Vagina (tissue), 2 donors: ENCODE measurements around the gene F3.

Source experiments
- CTCF ChIP-seq, 3 experiments: fragments of 450-650 bp in 2 of 3; fragments of 200-600 bp in 1 of 3; sonication (generic) in 1 of 3; IDR thresholded peaks; one replicate each; pipeline ENCODE4 v1.5.1; 2017 to 2019; ENCODE audit warnings: antibody characterized with exemption in 3 of 3, mild to moderate bottlenecking in 2 of 3, moderate library complexity in 2 of 3
- POLR2AphosphoS5 ChIP-seq, 2 donors: sonication (generic); formaldehyde crosslinking; IDR thresholded peaks; one replicate each; pipeline ENCODE4 v1.9.0; 2017; ENCODE audit warnings: antibody characterized with exemption in 2 of 2, mild to moderate bottlenecking in 2 of 2, low read depth in 1 of 2; ENCODE audit not compliant: insufficient read depth in 1 of 2

GRCh38 chr1:94512816-94513215 lies 28.7 kb downstream of the F3 start:
- TF ChIP-seq CTCF (IDR thresholded peaks at IDR 0.05) = no peak
- TF ChIP-seq POLR2AphosphoS5 (IDR thresholded peaks at IDR 0.05; ENCODE audit: insufficient read depth in 1 of 2, low read depth in 1 of 2) = no peak
